DOHH2 (cell line): ENCODE data around the gene CST6.

ENCODE experiments used
- CTCF ChIP-seq: fragments of 200-600 bp; sonication (generic); IDR thresholded peaks from one replicate; pipeline ENCODE4 v1.5.1; 2014; ENCODE audit warnings: antibody characterized with exemption, mild to moderate bottlenecking, low read depth, low read length; ENCODE audit not compliant: poor library complexity, severe bottlenecking
- EZH2phosphoT487 ChIP-seq: fragments of 200-600 bp; sonication (generic); IDR thresholded peaks from 2 replicates; pipeline ENCODE4 v1.6.1; 2017; ENCODE audit warnings: borderline replicate concordance, mild to moderate bottlenecking, antibody characterized with exemption, low read length, moderate library complexity, mixed read lengths

GRCh38 chr11:66007201-66007634 is 4.6 kb upstream of the CST6 start:
- TF ChIP-seq CTCF (no peak), EZH2phosphoT487 (no peak)
